Prostate gland (tissue), 2 donors: ENCODE data around the gene ROR1.

Experiments
- POLR2A ChIP-seq: fragments of 450-650 bp; IDR thresholded peaks from one replicate; pipeline ENCODE4 v1.6.1; 2016; ENCODE audit warnings: antibody characterized with exemption, mild to moderate bottlenecking
- POLR2AphosphoS5 ChIP-seq: sonication (generic); formaldehyde crosslinking; IDR thresholded peaks from one replicate; pipeline ENCODE4 v1.6.1; 2017; ENCODE audit warnings: antibody characterized with exemption
- TF ChIP-seq, protein P1 (sequence below), 4 experiments: fragments of 200-600 bp in 2 of 4; fragments of 450-650 bp in 2 of 4; sonication (generic) in 2 of 4; IDR thresholded peaks; 1 replicate in 3 of 4; 2 replicates in 1 of 4; pipeline ENCODE4 v1.5.1; 2016 to 2019; ENCODE audit warnings: antibody characterized with exemption in 4 of 4, mild to moderate bottlenecking in 2 of 4, moderate library complexity in 2 of 4

DNA sequence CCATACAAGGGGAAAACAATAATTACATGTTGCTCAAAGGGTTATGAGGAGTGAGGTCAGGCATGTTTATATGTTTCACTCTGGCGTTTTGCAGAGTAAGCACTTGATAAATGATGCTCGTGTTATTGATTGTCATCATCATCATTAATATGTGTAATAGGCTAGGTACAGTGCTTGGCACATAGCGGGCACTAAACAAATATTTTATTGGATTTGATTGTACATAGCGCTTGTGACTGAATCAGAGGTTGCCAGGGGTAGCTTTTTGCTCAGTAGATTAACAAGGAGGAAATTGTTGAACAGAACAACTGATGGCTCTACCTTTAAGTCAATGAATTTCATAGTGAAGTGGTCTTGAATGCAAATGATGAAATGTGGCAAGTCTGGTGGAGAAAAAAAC lies 91.7 kb downstream of the ROR1 start:
- TF ChIP-seq, protein P1, sequence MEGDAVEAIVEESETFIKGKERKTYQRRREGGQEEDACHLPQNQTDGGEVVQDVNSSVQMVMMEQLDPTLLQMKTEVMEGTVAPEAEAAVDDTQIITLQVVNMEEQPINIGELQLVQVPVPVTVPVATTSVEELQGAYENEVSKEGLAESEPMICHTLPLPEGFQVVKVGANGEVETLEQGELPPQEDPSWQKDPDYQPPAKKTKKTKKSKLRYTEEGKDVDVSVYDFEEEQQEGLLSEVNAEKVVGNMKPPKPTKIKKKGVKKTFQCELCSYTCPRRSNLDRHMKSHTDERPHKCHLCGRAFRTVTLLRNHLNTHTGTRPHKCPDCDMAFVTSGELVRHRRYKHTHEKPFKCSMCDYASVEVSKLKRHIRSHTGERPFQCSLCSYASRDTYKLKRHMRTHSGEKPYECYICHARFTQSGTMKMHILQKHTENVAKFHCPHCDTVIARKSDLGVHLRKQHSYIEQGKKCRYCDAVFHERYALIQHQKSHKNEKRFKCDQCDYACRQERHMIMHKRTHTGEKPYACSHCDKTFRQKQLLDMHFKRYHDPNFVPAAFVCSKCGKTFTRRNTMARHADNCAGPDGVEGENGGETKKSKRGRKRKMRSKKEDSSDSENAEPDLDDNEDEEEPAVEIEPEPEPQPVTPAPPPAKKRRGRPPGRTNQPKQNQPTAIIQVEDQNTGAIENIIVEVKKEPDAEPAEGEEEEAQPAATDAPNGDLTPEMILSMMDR (IDR thresholded peaks at IDR 0.05): no peak
- no peak for TF ChIP-seq POLR2AphosphoS5
- TF ChIP-seq POLR2A: no peak
